Kidney (tissue), 14 donors: ENCODE data around the gene GALNT5. TPM values are rescaled to one million over a fixed set of nuclear protein-coding genes. Genes with fewer than 3 reads are reported as not detected.

Experiments used
- DNase-seq, 5 donors: peaks; one replicate each; pipeline ENCODE4 v3.0.0-alpha.2; 2013 to 2020
- FAIRE-seq: peaks from 2 replicates; lab custom pipeline; 2012; peaks lifted over from hg19 to GRCh38; lab: Jason Lieb, UNC
- H3K27ac ChIP-seq, 2 donors: one replicate each; pipeline ENCODE4 v1.7.0; 2013; ENCODE audit warnings: low read depth in 2 of 2, low read length in 2 of 2, inconsistent platforms in 1 of 2
- H3K27me3 ChIP-seq: one replicate; pipeline ENCODE4 v1.7.1; 2013; ENCODE audit warnings: low read length, inconsistent platforms; ENCODE audit not compliant: control insufficient read depth, insufficient read depth
- H3K36me3 ChIP-seq, 3 donors: one replicate each; pipeline versions ENCODE4 v1.7.0 to v1.7.1; 2013; ENCODE audit warnings: low read length in 3 of 3, control low read depth in 1 of 3, inconsistent platforms in 1 of 3; ENCODE audit not compliant: insufficient read depth in 3 of 3, control insufficient read depth in 2 of 3
- H3K4me1 ChIP-seq, 3 donors: one replicate each; pipeline versions ENCODE4 v1.7.0 to v1.7.1; 2013; ENCODE audit warnings: low read length in 3 of 3, inconsistent platforms in 1 of 3, low read depth in 1 of 3; ENCODE audit not compliant: control insufficient read depth in 2 of 3, insufficient read depth in 2 of 3
- H3K4me3 ChIP-seq, 3 donors: one replicate each; pipeline versions ENCODE4 v1.7.0 to v1.8.1; 2013; ENCODE audit warnings: low read length in 3 of 3, control low read depth in 1 of 3, inconsistent platforms in 1 of 3
- H3K9ac ChIP-seq, 3 donors: one replicate each; pipeline versions ENCODE4 v1.7.0 to v1.7.1; 2013; ENCODE audit warnings: low read length in 3 of 3, control low read depth in 1 of 3, inconsistent platforms in 1 of 3
- H3K9me3 ChIP-seq, 3 donors: one replicate each; pipeline versions ENCODE4 v1.7.0 to v1.7.1; 2013; ENCODE audit warnings: low read length in 3 of 3, control low read depth in 1 of 3, inconsistent platforms in 1 of 3; ENCODE audit not compliant: control insufficient read depth in 2 of 3, insufficient read depth in 1 of 3
- CTCF ChIP-seq: IDR thresholded peaks from 3 replicates; pipeline ENCODE4 v1.5.1; 2012; ENCODE audit warnings: mild to moderate bottlenecking, moderate library complexity, borderline replicate concordance; ENCODE audit not compliant: insufficient read depth; ENCODE audit errors: extremely low read depth
- intact Hi-C: fragments of 100-400 bp; cut with DNase I; formaldehyde crosslinking; loops from one replicate; pipeline ENCODE4 v1.11.1; 2022
- polyA plus RNA-seq: library from polyadenylated mRNA; stranded (reverse); fragments of 350-450 nt; fragmentation: Illumina TruSeq; extraction: RNeasy Lipid Tissue Mini Kit (QIAGEN cat#74804); gene quantifications from one replicate; pipeline ENCODE4 v1.2.3, GENCODE V29; 2014; ENCODE audit warnings: low read depth, low replicate concordance; ENCODE audit not compliant: insufficient read depth
- total RNA-seq: library from RNA; stranded (reverse); fragmentation: NEBNext Ultra II Directional; extraction: Animal tissue kit (Norgen Biotek cat#: 25700); gene quantifications from one replicate; pipeline ENCODE4 v1.2.1, GENCODE V29; 2021
- donor health status: control.
- donor health status: control.
- donor health status: control.
- donor health status: control.
- donor health status: control.
- donor health status: DM: yes; HTN: yes; CAD: no.
- donor health status: Normal renal cell carcinoma (clear cell type).

GALNT5 gene
- total and polyA plus RNA-seq, 2 donors from 2014 or later, result 0.06 to 0.47 TPM

GRCh38 chr2:157301307-157301706, 43.8 kb downstream of the GALNT5 start:
- intact Hi-C loops, result no loop called here
- DNase-seq, result no peak
- H3K27me3 ChIP-seq, result no peaks in the 10 kb centered on the region
- TF ChIP-seq CTCF, result no peak
- no peak overlapping the region for H3K27ac ChIP-seq
- H3K4me1 ChIP-seq, result no peaks in the 10 kb centered on the region
- no peaks in the 10 kb centered on the region for H3K9me3 ChIP-seq
- H3K36me3 ChIP-seq, result no peaks in the 10 kb centered on the region
- H3K9ac ChIP-seq, result no peak overlapping the region
- H3K4me3 ChIP-seq, result no peak overlapping the region
- FAIRE-seq, result no peak

GRCh38 chr2:157302492-157303099, 45.1 kb downstream of the GALNT5 start:
- Histone ChIP-seq H3K9ac (no peak overlapping the region), H3K4me3 (no peak overlapping the region), H3K27me3 (no peaks in the 10 kb centered on the region), H3K36me3 (no peaks in the 10 kb centered on the region), H3K4me1 (no peaks in the 10 kb centered on the region), H3K9me3 (no peaks in the 10 kb centered on the region), H3K27ac (no peak overlapping the region)
- DNase-seq (peak in 3 of 5 donors; percentile 13 to 84 (median 79)), FAIRE-seq (peak; percentile 77)
- intact Hi-C loops, result no loop called here
- TF ChIP-seq CTCF, result peak; percentile 61

- Histone ChIP-seq H3K9ac (no peak overlapping the region), H3K27me3 (no peaks in the 10 kb centered on the region), H3K4me1 (no peaks in the 10 kb centered on the region), H3K36me3 (no peaks in the 10 kb centered on the region), H3K27ac (no peak overlapping the region), H3K4me3 (no peak overlapping the region), H3K9me3 (no peaks in the 10 kb centered on the region)
- no peak for FAIRE-seq
- no peak for DNase-seq
- intact Hi-C loops, result no loop called here
- no peak for TF ChIP-seq CTCF
Measured at GRCh38 chr2:157303612-157304011, 46.1 kb downstream of the GALNT5 start.
